NCI-H2227 (cell line): ENCODE results near the gene ZFYVE9.
"Not testable (repeated sequence)": the region's sequence is repeated elsewhere in the genome, so short reads cannot be mapped to it uniquely, and the experiment has no call there.

Source experiments
- DNase-seq: peaks from one replicate; lab custom pipeline; 2025; ENCODE audit not compliant: unreplicated experiment; lab: John Stamatoyannopoulos, UW

Gene ZFYVE9

GRCh38 chr1:52368383-52369172, 226.7 kb downstream of the ZFYVE9 start:
- peak; percentile 83 for DNase-seq

DNA sequence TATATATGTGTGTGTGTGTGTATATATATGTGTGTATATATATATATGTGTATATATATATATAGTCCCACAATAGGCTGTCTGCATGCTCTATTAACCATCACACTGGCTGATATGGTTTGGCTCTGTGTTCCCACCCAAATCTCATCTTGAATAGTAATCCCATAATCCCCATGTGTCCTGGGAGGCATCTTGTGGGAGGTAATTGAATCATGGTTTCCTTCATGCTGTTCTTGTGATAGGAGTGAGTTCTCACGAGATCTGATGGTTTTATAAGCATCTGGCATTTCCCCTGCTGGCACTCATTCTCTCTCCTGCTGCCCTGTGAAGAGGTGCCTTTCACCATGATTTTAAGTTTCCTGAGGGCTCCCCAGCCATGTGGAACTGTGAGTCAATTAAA, 228.0 kb downstream of the ZFYVE9 start:
- DNase-seq, result not testable (repeated sequence)

DNA sequence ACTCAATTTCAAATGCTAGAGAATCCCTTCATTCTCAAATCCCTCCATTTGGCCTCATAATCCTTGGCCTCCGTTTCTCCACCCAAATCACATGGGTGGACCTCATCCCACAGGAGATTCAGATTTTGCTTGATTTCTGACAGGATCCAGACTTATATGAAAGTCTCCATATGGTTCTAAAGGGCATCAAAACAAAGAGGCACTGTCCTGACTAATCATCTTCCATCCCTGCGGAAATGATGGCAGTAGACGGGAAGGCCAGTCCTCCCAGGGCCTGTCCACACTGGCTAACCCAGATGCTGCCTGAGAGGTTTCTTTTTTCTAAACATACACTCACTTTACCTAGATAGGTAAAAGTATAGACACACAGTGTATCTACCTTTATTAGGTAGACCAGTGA, 243.5 kb downstream of the ZFYVE9 start:
- DNase-seq, result no peak

DNA sequence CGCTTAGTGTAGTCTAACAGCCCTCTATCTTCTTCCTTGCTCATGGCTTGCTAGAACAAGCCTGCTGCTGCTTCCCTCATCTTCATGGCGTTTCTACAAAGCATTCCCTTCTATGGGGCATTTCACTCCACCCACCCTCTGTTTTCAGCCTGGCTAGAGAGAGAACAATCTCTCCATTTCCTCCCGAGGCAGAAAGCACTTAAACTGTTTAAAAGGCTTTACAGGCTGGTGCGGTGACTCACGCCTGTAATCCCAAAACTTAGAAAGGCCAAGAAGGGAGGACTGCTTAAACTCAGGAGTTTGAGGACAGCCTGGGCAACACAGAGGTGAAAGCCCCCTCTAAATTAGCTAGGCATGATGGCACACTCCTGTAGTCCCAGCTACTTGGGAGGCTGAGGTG, 244.6 kb downstream of the ZFYVE9 start:
- no peak for DNase-seq

GRCh38 chr1:52393174-52393573, 251.3 kb downstream of the ZFYVE9 start:
- no peak for DNase-seq
